HCT116 (cell line): ENCODE data around the gene UCHL5. TPM values are rescaled to one million over a fixed set of nuclear protein-coding genes. Genes with fewer than 3 reads are reported as not detected.

ENCODE experiments used
- ATAC-seq: fragments of 200-7000 bp; cut with Tn5 transposase; 2 replicates; pipeline ENCODE4 v1.9.1; 2020; ENCODE audit warnings: mild to moderate bottlenecking, moderate library complexity
- BruUV-seq: library from RNA; stranded (reverse); fragments of 400-500 nt; replicated peaks from 2 replicates; lab custom pipeline; 2021; lab: Mats Ljungman, UMichigan
- CTCF ChIA-PET: fragments of 300-600 bp; sonication (Branson Sonifier 250); formaldehyde crosslinking; loops from one replicate; lab custom pipeline; 2021; ENCODE audit warnings: antibody characterized with exemption; lab: Charles Lee
- POLR2A ChIA-PET: fragments of 300-600, 350-600 bp; sonication (Branson Sonifier 250); formaldehyde crosslinking; loops from one replicate; lab custom pipeline; 2021; ENCODE audit warnings: antibody characterized with exemption; lab: Charles Lee
- RAD21 ChIA-PET, 2 experiments: fragments of 300-600 bp; sonication (Branson Sonifier 250); formaldehyde crosslinking; loops; one replicate each; lab custom pipeline; 2023; ENCODE audit warnings: low total read pairs in 2 of 2; ENCODE audit not compliant: uncharacterized antibody in 2 of 2, unreplicated experiment in 2 of 2, low non-redundant PET in 1 of 2; lab: Charles Lee
- DNase-seq: peaks from one replicate; pipeline ENCODE4 v3.0.0-alpha.2; 2010; ENCODE audit warnings: low read depth, low spot score
- H2AFZ ChIP-seq: fragments of 200-600 bp; shearing (Covaris generic), sonication (generic); 2 replicates; pipeline ENCODE4 v1.6.1; 2017; ENCODE audit warnings: low read depth, mixed run types, mixed read lengths, antibody characterized with exemption, low read length; ENCODE audit not compliant: poor library complexity, severe bottlenecking
- H3K27ac ChIP-seq: 2 replicates; pipeline ENCODE4 v1.5.1; 2012; ENCODE audit warnings: low read depth, low read length
- H3K27me3 ChIP-seq: fragments of 200-600 bp; sonication (generic); 2 replicates; pipeline ENCODE4 v1.6.1; 2016; ENCODE audit warnings: mixed run types, low read length, mixed read lengths; ENCODE audit not compliant: insufficient read depth
- H3K36me3 ChIP-seq, 2 experiments: fragments of 200-500 bp in 1 of 2; fragments of 200-600 bp in 1 of 2; sonication (Bioruptor generic) in 1 of 2; sonication (generic) in 1 of 2; 2 replicates each; pipeline versions ENCODE4 v1.5.1 to v1.6.1; 2014 to 2016; ENCODE audit warnings: low read length in 2 of 2, inconsistent platforms in 1 of 2, mixed read lengths in 1 of 2, mixed run types in 1 of 2; ENCODE audit not compliant: insufficient read depth in 2 of 2, control insufficient read depth in 1 of 2
- H3K4me1 ChIP-seq, 2 experiments: fragments of 200-600 bp in 1 of 2; sonication (generic) in 1 of 2; 2 replicates each; pipeline versions ENCODE4 v1.5.1 to v1.6.1; 2012 to 2017; ENCODE audit warnings: low read length in 2 of 2, inconsistent platforms in 1 of 2, mild to moderate bottlenecking in 1 of 2, mixed read lengths in 1 of 2, mixed run types in 1 of 2, moderate library complexity in 1 of 2; ENCODE audit not compliant: insufficient read depth in 2 of 2, control insufficient read depth in 1 of 2
- H3K4me2 ChIP-seq: fragments of 200-600 bp; sonication (generic); 2 replicates; pipeline ENCODE4 v1.6.1; 2017; ENCODE audit warnings: mixed run types, low read length, mixed read lengths
- H3K4me3 ChIP-seq, 2 experiments: fragments of 200-600 bp in 1 of 2; sonication (generic) in 1 of 2; replicated peaks in 1 of 2; 2 replicates each; pipeline ENCODE4 v1.5.1; 2011 to 2016; ENCODE audit warnings: low read length in 2 of 2, control low read depth in 1 of 2, low read depth in 1 of 2, mild to moderate bottlenecking in 1 of 2, mixed read lengths in 1 of 2, mixed run types in 1 of 2
- H3K79me2 ChIP-seq: fragments of 200-600 bp; sonication (generic); 2 replicates; pipeline ENCODE4 v1.6.1; 2017; ENCODE audit warnings: mild to moderate bottlenecking, mixed run types, low read length, moderate library complexity, mixed read lengths; ENCODE audit not compliant: insufficient read depth
- H3K9ac ChIP-seq: fragments of 200-600 bp; sonication (generic); 2 replicates; pipeline ENCODE4 v1.6.1; 2016; ENCODE audit warnings: low read length, mixed read lengths
- H3K9me2 ChIP-seq: fragments of 200-600 bp; sonication (generic), shearing (Covaris generic); 2 replicates; pipeline ENCODE4 v1.6.1; 2017; ENCODE audit warnings: mixed run types, mild to moderate bottlenecking, moderate library complexity; ENCODE audit not compliant: insufficient read depth
- H3K9me3 ChIP-seq, 2 experiments: fragments of 200-500 bp in 1 of 2; fragments of 200-600 bp in 1 of 2; sonication (Bioruptor generic) in 1 of 2; sonication (generic) in 1 of 2; 2 replicates each; pipeline ENCODE4 v1.6.1; 2014 to 2017; ENCODE audit warnings: low read length in 2 of 2, mixed read lengths in 2 of 2, inconsistent platforms in 1 of 2, low read depth in 1 of 2, mild to moderate bottlenecking in 1 of 2, mixed run types in 1 of 2, moderate library complexity in 1 of 2; ENCODE audit not compliant: control insufficient read depth in 1 of 2, insufficient read depth in 1 of 2
- H4K20me1 ChIP-seq: fragments of 200-600 bp; sonication (generic), shearing (Covaris generic); 2 replicates; pipeline ENCODE4 v1.6.1; 2017; ENCODE audit warnings: mixed run types, mild to moderate bottlenecking, moderate library complexity; ENCODE audit not compliant: insufficient read depth
- CBX3 ChIP-seq: IDR thresholded peaks from 2 replicates; pipeline ENCODE4 v1.6.1; 2012; ENCODE audit warnings: low read depth
- EGR1 ChIP-seq: IDR thresholded peaks from 2 replicates; pipeline ENCODE4 v1.6.1; 2012; ENCODE audit warnings: low read depth
- ELF1 ChIP-seq: IDR thresholded peaks from 2 replicates; pipeline ENCODE4 v1.6.1; 2012; ENCODE audit warnings: low read depth, borderline replicate concordance
- POLR2A ChIP-seq: IDR thresholded peaks from 2 replicates; pipeline ENCODE4 v1.7.0; 2011; ENCODE audit warnings: borderline replicate concordance; ENCODE audit not compliant: insufficient read depth, insufficient read length; ENCODE audit errors: extremely low read depth
- RAD21 ChIP-seq: IDR thresholded peaks from 2 replicates; pipeline ENCODE4 v1.6.1; 2012; ENCODE audit warnings: low read depth, mild to moderate bottlenecking
- ZFX ChIP-seq: fragments of 450-650 bp; IDR thresholded peaks from 2 replicates; pipeline ENCODE4 v1.6.1; 2017
- intact Hi-C: fragments of 100-400 bp; cut with micrococcal nuclease; formaldehyde crosslinking; loops from 2 replicates; pipeline ENCODE4 v1.10.0; 2022
- total RNA-seq: library from RNA; stranded (reverse); gene quantifications from one replicate; pipeline ENCODE4 v1.2.1, GENCODE V29; 2021; ENCODE audit not compliant: unreplicated experiment
- TF ChIP-seq, protein P1 (sequence below): IDR thresholded peaks from 2 replicates; pipeline ENCODE4 v1.6.1; 2012
- TF ChIP-seq, protein P2 (sequence below), 3 experiments: fragments of 200-600 bp in 1 of 3; sonication (generic) in 1 of 3; IDR thresholded peaks in 2 of 3; conservative IDR thresholded peaks in 1 of 3; 2 replicates each; pipeline ENCODE4 v1.5.1; 2012 to 2017; ENCODE audit warnings: low read depth in 2 of 3, low read length in 2 of 3, antibody characterized with exemption in 1 of 3, borderline replicate concordance in 1 of 3, control low read depth in 1 of 3, mild to moderate bottlenecking in 1 of 3, mixed read lengths in 1 of 3, mixed run types in 1 of 3, moderate library complexity in 1 of 3; ENCODE audit not compliant: insufficient read depth in 1 of 3

Gene UCHL5
- total RNA-seq, 1 experiment from 2014 or later = 75.8 TPM

DNA sequence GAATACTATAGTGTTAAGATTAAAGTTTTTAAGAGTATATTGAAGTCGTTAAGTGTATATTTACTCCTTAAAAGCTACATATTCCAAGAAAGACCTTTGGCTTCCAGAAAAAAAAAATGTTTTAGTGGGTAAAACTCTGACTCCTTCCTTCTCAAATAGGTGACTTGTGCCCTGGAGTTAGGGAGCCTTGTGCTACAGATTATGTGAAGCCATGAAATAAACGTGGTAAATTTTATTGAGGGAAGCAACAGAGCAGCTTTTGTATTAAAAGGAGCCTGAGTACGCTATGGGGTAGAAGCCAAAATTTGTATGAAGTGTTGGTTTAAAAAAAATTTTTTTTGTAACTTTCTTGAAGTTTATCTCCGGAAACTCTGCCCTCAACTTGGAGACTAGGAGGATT is 1.2 kb upstream of the UCHL5 start:
- TSS peak; percentile 49 for BruUV-seq
- Histone ChIP-seq H2AFZ (peak overlapping the region; percentile 45), H3K4me1 (peaks cover 11 to 25% of the 10 kb centered on the region in 2 experiments; a peak in 3 of 4 replicates), H4K20me1 (peaks cover 7% of the 10 kb centered on the region; the same call in 1 of the 2 replicates), H3K9me3 (no peaks in the 10 kb centered on the region), H3K4me3 (peak overlapping the region; percentile 77 to 92), H3K79me2 (peaks cover 97% of the 10 kb centered on the region), H3K27me3 (no peaks in the 10 kb centered on the region), H3K9me2 (no peaks in the 10 kb centered on the region), H3K27ac (peak overlapping the region; percentile 93; the same call in 1 of the 2 replicates), H3K9ac (peak overlapping the region; percentile 93), H3K4me2 (peak overlapping the region; percentile 74), H3K36me3 (no peaks in the 10 kb centered on the region; a peak in 1 of 4 replicates)
- ATAC-seq (no peak), DNase-seq (no peak)
- TF ChIP-seq ELF1 (no peak), POLR2A (no peak)
- TF ChIP-seq, protein P1, sequence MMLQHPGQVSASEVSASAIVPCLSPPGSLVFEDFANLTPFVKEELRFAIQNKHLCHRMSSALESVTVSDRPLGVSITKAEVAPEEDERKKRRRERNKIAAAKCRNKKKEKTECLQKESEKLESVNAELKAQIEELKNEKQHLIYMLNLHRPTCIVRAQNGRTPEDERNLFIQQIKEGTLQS = no peak
- TF ChIP-seq, protein P2, sequence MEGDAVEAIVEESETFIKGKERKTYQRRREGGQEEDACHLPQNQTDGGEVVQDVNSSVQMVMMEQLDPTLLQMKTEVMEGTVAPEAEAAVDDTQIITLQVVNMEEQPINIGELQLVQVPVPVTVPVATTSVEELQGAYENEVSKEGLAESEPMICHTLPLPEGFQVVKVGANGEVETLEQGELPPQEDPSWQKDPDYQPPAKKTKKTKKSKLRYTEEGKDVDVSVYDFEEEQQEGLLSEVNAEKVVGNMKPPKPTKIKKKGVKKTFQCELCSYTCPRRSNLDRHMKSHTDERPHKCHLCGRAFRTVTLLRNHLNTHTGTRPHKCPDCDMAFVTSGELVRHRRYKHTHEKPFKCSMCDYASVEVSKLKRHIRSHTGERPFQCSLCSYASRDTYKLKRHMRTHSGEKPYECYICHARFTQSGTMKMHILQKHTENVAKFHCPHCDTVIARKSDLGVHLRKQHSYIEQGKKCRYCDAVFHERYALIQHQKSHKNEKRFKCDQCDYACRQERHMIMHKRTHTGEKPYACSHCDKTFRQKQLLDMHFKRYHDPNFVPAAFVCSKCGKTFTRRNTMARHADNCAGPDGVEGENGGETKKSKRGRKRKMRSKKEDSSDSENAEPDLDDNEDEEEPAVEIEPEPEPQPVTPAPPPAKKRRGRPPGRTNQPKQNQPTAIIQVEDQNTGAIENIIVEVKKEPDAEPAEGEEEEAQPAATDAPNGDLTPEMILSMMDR (IDR thresholded peaks at IDR 0.05 in 2 of 3, conservative IDR thresholded peaks at IDR 0.05 in 1 of 3; ENCODE audit: borderline replicate concordance in 1 of 3, insufficient read depth in 1 of 3, low read depth in 2 of 3, low read length in 2 of 3) = no peak
- intact Hi-C loops = no loop called here
- RAD21 ChIA-PET = no interaction called here
- POLR2A ChIA-PET = no interaction called here
- CTCF ChIA-PET = no interaction called here

DNA sequence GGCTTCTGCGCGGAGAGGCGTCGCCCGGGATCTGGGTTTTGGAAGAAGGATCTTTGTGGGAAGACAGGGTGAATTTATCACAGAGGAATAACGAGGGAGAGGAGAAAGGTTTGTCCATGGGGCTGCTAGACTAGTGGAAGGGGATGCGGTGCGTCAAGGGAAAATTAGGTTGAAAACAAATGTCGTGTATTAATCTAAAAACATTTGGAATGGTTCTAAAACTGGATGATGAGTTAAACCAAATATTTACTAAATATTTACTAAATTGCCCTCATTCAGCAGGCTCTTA is 899 bp upstream of the UCHL5 start:
- Histone ChIP-seq H3K4me3 (peak overlapping the region; percentile 77 to 92), H4K20me1 (peaks cover 7% of the 10 kb centered on the region; the same call in 1 of the 2 replicates), H3K79me2 (peaks cover 97% of the 10 kb centered on the region), H3K4me1 (peaks cover 11 to 25% of the 10 kb centered on the region in 2 experiments; a peak in 3 of 4 replicates), H3K4me2 (peak overlapping the region; percentile 74), H2AFZ (peak overlapping the region; percentile 45), H3K27ac (peak overlapping the region; percentile 93), H3K9me2 (no peaks in the 10 kb centered on the region), H3K27me3 (no peaks in the 10 kb centered on the region), H3K9me3 (no peaks in the 10 kb centered on the region), H3K9ac (peak overlapping the region; percentile 93), H3K36me3 (no peaks in the 10 kb centered on the region; a peak in 1 of 4 replicates)
- ChIA-PET POLR2A (no interaction called here), RAD21 (no interaction called here), CTCF (no interaction called here)
- DNase-seq (no peak), ATAC-seq (no peak)
- BruUV-seq = no TSS peak
- no peak for TF ChIP-seq EGR1
- no peak for TF ChIP-seq ELF1
- no peak for TF ChIP-seq CBX3
- TF ChIP-seq ZFX = 0 out of 2 replicates have a peak, but pooled peaks have one; percentile 10
- TF ChIP-seq RAD21 = no peak
- intact Hi-C loops = no loop called here
